GM19351 (cell line): ENCODE results near the gene SMC6.

Source experiments
- ATAC-seq: cut with Tn5 transposase; IDR thresholded peaks from one replicate; pipeline ENCODE4 v1.9.1; 2021; ENCODE audit warnings: mild to moderate bottlenecking, moderate library complexity; ENCODE audit not compliant: unreplicated experiment

The SMC6 gene

DNA sequence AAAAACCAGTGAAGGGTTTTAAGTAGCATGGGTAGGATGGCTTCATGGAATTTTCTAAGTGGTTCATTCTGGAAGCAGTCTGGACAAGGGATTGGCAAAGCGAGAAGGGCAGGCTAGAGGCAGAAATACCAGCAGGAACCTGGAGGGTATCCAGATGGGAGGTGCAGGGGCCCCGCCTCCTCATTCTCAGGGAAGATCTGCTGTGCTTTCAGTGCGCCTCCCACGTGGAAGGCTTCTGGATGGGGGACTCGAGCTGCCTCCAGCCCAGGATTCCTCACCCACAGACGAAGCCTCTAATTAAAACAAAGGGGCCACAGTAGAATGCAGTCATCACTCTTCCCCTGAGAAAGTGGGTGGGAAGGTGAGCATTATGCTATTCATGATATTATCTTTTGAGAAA, 133.3 kb downstream of the SMC6 start:
- no peak for ATAC-seq

DNA sequence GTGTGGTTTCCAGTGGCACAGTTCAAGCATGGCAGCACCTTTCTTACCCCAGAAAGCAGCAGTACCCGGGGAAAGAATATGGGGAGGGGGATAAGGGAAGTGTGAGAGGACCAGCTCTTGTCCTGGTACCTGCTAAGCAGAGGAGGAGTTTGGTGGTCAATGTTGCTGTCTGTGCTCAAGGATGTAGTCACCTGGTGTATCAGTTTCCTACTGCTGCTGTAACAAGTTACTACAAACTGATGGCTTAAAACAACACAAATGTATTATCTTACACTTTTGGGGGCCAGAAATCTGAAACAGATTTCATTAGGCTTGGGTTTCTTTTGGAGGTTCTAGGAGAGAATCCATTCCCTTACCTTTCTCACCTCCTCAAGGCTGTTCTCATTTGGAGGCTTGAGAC, 135.7 kb downstream of the SMC6 start:
- ATAC-seq = no peak

DNA sequence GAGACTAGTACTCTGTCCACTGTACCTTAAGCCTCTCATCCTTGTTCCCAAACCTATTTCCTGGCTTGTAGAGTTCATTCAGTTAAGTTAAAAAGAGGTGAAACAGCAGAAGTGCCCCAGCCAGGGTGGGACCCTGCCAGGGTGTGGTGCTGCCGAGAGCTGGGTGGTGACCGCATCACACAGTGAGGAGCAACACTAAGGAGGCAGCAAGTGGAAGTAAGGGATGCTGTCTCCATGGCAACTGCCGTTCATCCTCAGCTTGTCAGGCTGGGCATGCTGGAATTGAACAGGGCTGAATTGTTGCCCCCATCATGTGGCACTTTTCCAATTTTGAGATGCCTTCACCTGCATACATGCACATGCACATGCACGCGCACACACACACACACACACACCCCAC, 136.1 kb downstream of the SMC6 start:
- ATAC-seq = no peak

DNA sequence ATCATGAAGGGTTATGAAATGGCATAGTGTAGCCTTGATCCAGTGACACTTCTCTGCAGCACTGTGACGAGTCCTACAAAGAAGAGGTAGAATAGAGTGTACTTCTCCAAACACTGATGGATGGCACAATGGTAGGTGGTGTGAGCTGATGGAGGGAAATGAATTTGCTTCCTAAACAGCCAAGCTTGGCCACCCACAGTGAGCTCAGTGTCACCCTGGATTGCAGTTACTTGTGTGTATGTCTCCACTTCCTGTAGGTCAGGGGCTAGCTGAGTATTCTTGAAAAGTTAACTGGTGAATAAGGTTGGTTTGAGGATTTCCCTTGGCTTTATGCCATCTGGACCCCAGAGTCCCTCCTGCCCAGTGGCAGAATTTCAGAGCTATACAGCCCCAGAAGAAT, 137.2 kb downstream of the SMC6 start:
- ATAC-seq = no peak

DNA sequence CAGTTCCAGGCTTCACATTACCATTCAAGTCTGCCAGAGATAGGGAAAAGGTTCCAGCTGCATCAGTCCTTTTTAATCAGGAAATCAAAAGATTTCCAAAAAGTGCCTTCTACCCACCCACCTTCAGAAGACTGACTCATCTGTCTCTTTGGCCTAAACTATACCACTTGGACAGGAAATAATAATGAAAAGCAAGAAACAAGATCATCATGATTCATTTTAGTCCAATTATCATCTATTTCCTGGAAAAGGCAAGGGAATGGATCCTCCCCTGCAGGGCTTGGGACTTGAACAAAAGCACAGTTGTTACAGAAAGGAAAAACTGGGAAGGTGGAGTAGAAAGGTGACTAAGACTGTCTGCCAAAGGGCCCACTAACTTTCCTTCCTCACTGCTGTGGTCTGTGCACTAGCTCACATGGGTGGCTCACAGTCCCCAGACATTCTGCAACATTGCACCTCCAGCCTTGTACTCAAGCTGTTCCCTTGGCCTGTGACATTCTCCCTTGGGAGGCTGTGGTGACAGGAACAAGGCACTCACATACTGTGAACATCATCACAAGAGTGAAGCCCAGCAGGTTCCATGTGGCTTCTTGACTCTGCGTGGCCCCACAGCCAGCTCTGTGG, 137.8 kb downstream of the SMC6 start:
- no peak for ATAC-seq

DNA sequence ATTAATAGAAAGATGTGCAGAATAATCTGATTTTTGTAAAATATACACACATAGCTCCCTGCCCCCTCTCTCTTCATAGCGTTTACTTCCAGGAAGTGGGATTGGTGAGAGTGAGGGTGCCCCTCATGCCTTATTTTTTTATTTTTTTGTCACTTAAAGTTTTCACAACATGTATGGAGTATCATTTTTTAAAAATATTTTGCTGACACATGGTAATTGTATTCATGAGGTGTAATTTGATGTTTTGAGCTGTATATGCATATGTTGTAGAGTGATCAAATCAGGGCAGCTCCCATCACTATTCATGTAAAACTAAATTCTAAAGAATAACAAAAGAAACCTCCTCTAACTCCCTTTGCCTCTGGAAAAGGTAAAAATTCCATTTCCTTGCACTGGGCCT, 138.5 kb downstream of the SMC6 start:
- no peak for ATAC-seq

DNA sequence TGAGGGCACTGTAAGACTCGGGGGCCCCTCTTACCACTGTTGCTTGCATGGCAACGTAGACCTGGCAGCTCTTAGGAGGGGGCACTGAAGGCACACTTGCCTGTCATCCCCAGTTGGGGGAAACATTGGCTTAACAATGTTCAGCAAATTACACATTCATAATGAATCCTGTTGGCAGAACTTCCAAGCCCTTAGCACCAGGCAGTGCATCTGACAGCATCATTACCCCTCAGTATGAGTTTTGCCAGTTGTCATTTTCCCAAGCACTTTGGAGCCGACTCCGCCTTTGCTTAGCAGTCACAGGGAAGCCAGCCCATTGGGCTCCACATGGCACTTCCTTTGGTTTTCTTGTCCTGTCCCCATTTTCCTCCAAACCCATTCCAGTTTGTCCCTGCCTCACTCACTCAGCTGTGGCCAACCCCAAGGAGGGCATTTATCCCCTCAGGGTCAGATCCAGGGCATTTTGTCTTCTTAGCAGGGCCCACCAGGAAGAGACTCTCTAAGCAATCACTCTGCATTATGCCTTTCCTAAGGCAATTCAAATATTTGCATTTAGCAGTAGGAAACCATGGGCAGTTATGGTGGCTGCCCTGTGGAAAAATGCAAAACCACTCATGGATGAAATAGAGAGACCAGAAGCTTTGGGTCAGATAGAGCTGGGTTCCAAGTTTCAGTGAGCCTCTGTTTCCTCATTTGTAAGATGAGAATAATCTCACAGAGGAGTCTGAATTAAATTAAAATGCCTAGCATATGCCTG, 139.3 kb downstream of the SMC6 start:
- ATAC-seq = no peak
